Natural killer cell treated with Interleukin-12 subunit alpha and Interleukin-12 subunit beta and Interleukin-15 and Interleukin-18, amount 100 ng/mL, for 72 hours (primary cell): ENCODE data around the gene WNT16. TPM values are rescaled to one million over a fixed set of nuclear protein-coding genes. Genes with fewer than 3 reads are reported as not detected.

ENCODE experiments used
- ATAC-seq, 2 donors: fragments of 150-1000 bp; cut with Tn5 transposase in 1 of 2; sonication (Bioruptor Pico), chemical (Tn5 transposase) in 1 of 2; 2 replicates each; pipeline ENCODE4 v1.10.0; 2021
- DNase-seq: peaks from one replicate; pipeline ENCODE4 v3.0.0; 2022; ENCODE audit warnings: low spot score
- H3K27ac Mint-ChIP-seq, 2 donors: 1 replicate in 1 of 2; 2 replicates in 1 of 2; pipeline ENCODE4 v1.8.0; 2022; ENCODE audit warnings: mixed read lengths in 2 of 2, mild to moderate bottlenecking in 1 of 2, moderate library complexity in 1 of 2
- H3K27me3 Mint-ChIP-seq, 2 donors: 1 replicate in 1 of 2; 2 replicates in 1 of 2; pipeline ENCODE4 v1.8.0; 2022; ENCODE audit warnings: mixed read lengths in 2 of 2
- H3K36me3 Mint-ChIP-seq: one replicate; pipeline ENCODE4 v1.8.0; 2022; ENCODE audit warnings: mixed read lengths
- H3K4me1 Mint-ChIP-seq, 2 donors: 1 replicate in 1 of 2; 2 replicates in 1 of 2; pipeline ENCODE4 v1.8.0; 2022; ENCODE audit warnings: low read depth in 2 of 2, mixed read lengths in 2 of 2, mild to moderate bottlenecking in 1 of 2
- H3K4me3 Mint-ChIP-seq: one replicate; pipeline ENCODE4 v1.8.0; 2022; ENCODE audit warnings: mixed read lengths
- H3K9me3 Mint-ChIP-seq: 2 replicates; pipeline ENCODE4 v1.8.0; 2022; ENCODE audit warnings: mixed read lengths
- total RNA-seq, 2 donors: library from RNA; stranded (reverse); gene quantifications; one replicate each; pipeline ENCODE4 v1.2.3, GENCODE V29; 2022

The WNT16 gene
- total RNA-seq, 2 donors from 2014 or later = not detected

GRCh38 chr7:121376979-121377378 is 48.2 kb downstream of the WNT16 start:
- H3K27ac Mint-ChIP-seq = no peak overlapping the region
- H3K27me3 Mint-ChIP-seq = no peaks in the 10 kb centered on the region
- no peaks in the 10 kb centered on the region for H3K9me3 Mint-ChIP-seq
- DNase-seq = no peak
- peaks cover 39% of the 10 kb centered on the region for H3K36me3 Mint-ChIP-seq
- no peak for ATAC-seq
- peaks cover 37 to 41% of the 10 kb centered on the region in 2 donors for H3K4me1 Mint-ChIP-seq
- no peak overlapping the region for H3K4me3 Mint-ChIP-seq

DNA sequence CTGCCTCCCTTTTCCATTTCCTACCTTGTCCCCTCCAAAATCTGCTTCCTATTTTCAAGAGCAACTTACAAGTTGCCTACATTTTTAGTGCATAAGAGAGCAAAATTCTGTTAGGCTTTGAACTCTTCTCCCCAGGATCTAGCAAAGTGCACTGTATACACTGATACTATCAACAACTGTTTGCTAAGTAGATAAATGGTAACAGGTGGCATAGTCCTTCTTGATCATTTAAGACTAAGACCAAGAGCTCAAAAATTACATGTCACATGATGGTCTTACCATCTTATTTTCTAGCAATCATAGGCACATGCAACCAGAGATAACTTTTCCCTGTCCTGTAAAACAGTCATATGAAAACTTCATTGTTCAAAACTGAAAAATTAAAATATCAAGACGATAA is 51.1 kb downstream of the WNT16 start:
- no peaks in the 10 kb centered on the region for H3K27me3 Mint-ChIP-seq
- peak overlapping the region in 1 of 2 donors; percentile 11 for H3K27ac Mint-ChIP-seq
- no peak overlapping the region for H3K4me3 Mint-ChIP-seq
- H3K9me3 Mint-ChIP-seq = no peaks in the 10 kb centered on the region
- no peak for ATAC-seq
- H3K36me3 Mint-ChIP-seq = peaks cover 32% of the 10 kb centered on the region
- no peak for DNase-seq
- H3K4me1 Mint-ChIP-seq = peaks cover 37 to 39% of the 10 kb centered on the region in 2 donors

- Mint-ChIP-seq H3K27me3 (no peaks in the 10 kb centered on the region), H3K9me3 (no peaks in the 10 kb centered on the region), H3K4me3 (no peak overlapping the region), H3K36me3 (peaks cover 18% of the 10 kb centered on the region), H3K27ac (no peak overlapping the region), H3K4me1 (peaks cover 45 to 47% of the 10 kb centered on the region in 2 donors)
- DNase-seq (no peak), ATAC-seq (no peak)
Observed at GRCh38 chr7:121382473-121382872, 53.7 kb downstream of the WNT16 start.

- Mint-ChIP-seq H3K4me1 (peaks cover 49 to 52% of the 10 kb centered on the region in 2 donors), H3K27ac (no peak overlapping the region), H3K27me3 (no peaks in the 10 kb centered on the region), H3K9me3 (no peaks in the 10 kb centered on the region), H3K4me3 (no peak overlapping the region), H3K36me3 (peaks cover 11% of the 10 kb centered on the region)
- no peak for DNase-seq
- ATAC-seq = no peak
Observed at GRCh38 chr7:121383235-121383910, 54.6 kb downstream of the WNT16 start.

DNA sequence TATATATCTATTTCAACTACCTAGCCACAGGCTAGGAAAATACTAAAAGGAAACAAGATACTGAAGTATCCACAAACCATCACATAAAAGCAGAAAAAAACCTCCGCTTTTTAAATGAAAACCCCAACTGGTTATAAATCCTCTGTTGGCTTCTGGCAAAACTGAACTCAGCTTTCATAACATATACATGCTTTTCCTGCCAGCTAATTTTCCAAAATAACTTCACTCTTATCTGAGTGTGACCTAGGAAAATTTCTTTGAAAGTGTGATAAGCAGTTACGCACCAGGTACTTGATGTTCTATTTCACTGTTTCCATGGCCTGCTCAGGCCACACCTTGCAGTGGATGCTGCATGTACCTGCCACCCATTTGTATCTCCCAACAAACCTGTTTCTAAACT is 55.5 kb downstream of the WNT16 start:
- Mint-ChIP-seq H3K4me1 (peaks cover 54 to 60% of the 10 kb centered on the region in 2 donors), H3K9me3 (no peaks in the 10 kb centered on the region), H3K36me3 (peaks cover 11% of the 10 kb centered on the region), H3K27me3 (no peaks in the 10 kb centered on the region), H3K27ac (peak overlapping the region in 1 of 2 donors; percentile 72), H3K4me3 (peak overlapping the region; percentile 23)
- no peak for ATAC-seq
- no peak for DNase-seq

GRCh38 chr7:121385056-121385799 is 56.4 kb downstream of the WNT16 start:
- H3K27me3 Mint-ChIP-seq = no peaks in the 10 kb centered on the region
- ATAC-seq (no peak), DNase-seq (no peak)
- H3K4me3 Mint-ChIP-seq = peak overlapping the region; percentile 23
- H3K4me1 Mint-ChIP-seq = peaks cover 60 to 64% of the 10 kb centered on the region in 2 donors
- peak overlapping the region in 1 of 2 donors; percentile 72 for H3K27ac Mint-ChIP-seq
- no peaks in the 10 kb centered on the region for H3K9me3 Mint-ChIP-seq
- peaks cover 6% of the 10 kb centered on the region for H3K36me3 Mint-ChIP-seq

DNA sequence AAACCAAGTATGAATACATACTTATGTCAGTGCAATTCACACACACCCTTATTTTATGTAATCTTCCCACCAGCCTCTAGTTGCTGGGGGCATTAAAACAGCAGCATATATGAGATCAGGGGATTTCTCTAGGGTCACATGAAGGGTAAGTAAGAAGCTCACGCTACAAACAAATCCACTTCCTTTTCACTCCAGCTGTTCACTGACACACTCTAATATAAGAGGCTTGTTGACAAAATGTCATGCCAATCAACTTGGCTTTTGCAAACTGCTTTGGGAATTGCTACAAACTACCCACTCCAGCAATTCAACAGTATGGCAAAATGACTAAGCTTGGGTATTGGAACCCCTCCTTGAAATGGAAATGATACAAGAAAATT is 57.0 kb downstream of the WNT16 start:
- H3K4me1 Mint-ChIP-seq = peaks cover 63 to 65% of the 10 kb centered on the region in 2 donors
- H3K9me3 Mint-ChIP-seq = no peaks in the 10 kb centered on the region
- peak; percentile 50 to 65 for ATAC-seq
- peak overlapping the region; percentile 8 for H3K4me3 Mint-ChIP-seq
- H3K27me3 Mint-ChIP-seq = no peaks in the 10 kb centered on the region
- peaks cover 5% of the 10 kb centered on the region for H3K36me3 Mint-ChIP-seq
- H3K27ac Mint-ChIP-seq = peak overlapping the region; percentile 14 to 72
- no peak for DNase-seq

GRCh38 chr7:121388950-121389349 is 60.1 kb downstream of the WNT16 start:
- no peak overlapping the region for H3K4me3 Mint-ChIP-seq
- H3K36me3 Mint-ChIP-seq = peaks cover 13% of the 10 kb centered on the region
- no peaks in the 10 kb centered on the region for H3K27me3 Mint-ChIP-seq
- no peak for ATAC-seq
- H3K9me3 Mint-ChIP-seq = peaks cover 3% of the 10 kb centered on the region
- peaks cover 66 to 71% of the 10 kb centered on the region in 2 donors for H3K4me1 Mint-ChIP-seq
- peak overlapping the region in 1 of 2 donors; percentile 53 for H3K27ac Mint-ChIP-seq
- DNase-seq = no peak

- peak overlapping the region; percentile 44 to 53 for H3K27ac Mint-ChIP-seq
Observed at GRCh38 chr7:121390109-121390508, 61.3 kb downstream of the WNT16 start.

GRCh38 chr7:121390617-121391016 is 61.8 kb downstream of the WNT16 start:
- no peaks in the 10 kb centered on the region for H3K27me3 Mint-ChIP-seq
- ATAC-seq = no peak
- DNase-seq = no peak
- peaks cover 55 to 67% of the 10 kb centered on the region in 2 donors for H3K4me1 Mint-ChIP-seq
- H3K4me3 Mint-ChIP-seq = peak overlapping the region; percentile 30
- H3K9me3 Mint-ChIP-seq = peaks cover 3% of the 10 kb centered on the region
- H3K27ac Mint-ChIP-seq = peak overlapping the region in 1 of 2 donors; percentile 53
- peaks cover 13% of the 10 kb centered on the region for H3K36me3 Mint-ChIP-seq

More at GRCh38 chr7:121390109-121390508, 61.3 kb downstream of the WNT16 start:
- Mint-ChIP-seq H3K4me1 (peaks cover 60 to 70% of the 10 kb centered on the region in 2 donors), H3K4me3 (peak overlapping the region; percentile 30), H3K36me3 (peaks cover 13% of the 10 kb centered on the region), H3K27me3 (no peaks in the 10 kb centered on the region), H3K9me3 (peaks cover 3% of the 10 kb centered on the region)
- ATAC-seq (no peak), DNase-seq (no peak)

Other genes with a start within 250 kb of the WNT16 start
- 10 to 100 TPM; 52.5 to 71.4 TPM for gene FAM3C, start 67.3 kb downstream of the WNT16 start, total RNA-seq